Spleen (tissue), 11 donors: ENCODE measurements around the gene ZNF655. TPM values are rescaled to one million over a fixed set of nuclear protein-coding genes. Genes with fewer than 3 reads are reported as not detected.

Experiments
- DNase-seq: peaks from one replicate; pipeline ENCODE4 v3.0.0-alpha.2; 2020
- H3K27ac ChIP-seq, 8 donors: fragments of 200-600 bp; sonication (generic) in 7 of 8; 1 replicate in 4 of 8; 2 replicates in 4 of 8; pipeline versions ENCODE4 v1.5.0 to v1.8.0; 2016 to 2021; ENCODE audit warnings: inconsistent platforms in 4 of 8, mild to moderate bottlenecking in 4 of 8, moderate library complexity in 1 of 8
- H3K27me3 ChIP-seq, 7 donors: fragments of 200-600 bp; sonication (generic) in 6 of 7; replicated peaks in 1 of 7; 1 replicate in 4 of 7; 2 replicates in 3 of 7; pipeline versions ENCODE4 v1.5.0 to v1.8.0; 2016 to 2021; ENCODE audit warnings: inconsistent platforms in 3 of 7, mild to moderate bottlenecking in 1 of 7
- H3K36me3 ChIP-seq, 6 donors: fragments of 200-600 bp; sonication (generic) in 5 of 6; 1 replicate in 4 of 6; 2 replicates in 2 of 6; pipeline versions ENCODE4 v1.5.0 to v1.8.0; 2016 to 2021; ENCODE audit warnings: inconsistent platforms in 2 of 6
- H3K4me1 ChIP-seq, 6 donors: fragments of 200-600 bp; sonication (generic) in 5 of 6; 1 replicate in 3 of 6; 2 replicates in 3 of 6; pipeline versions ENCODE4 v1.5.0 to v1.8.0; 2016 to 2021; ENCODE audit warnings: inconsistent platforms in 3 of 6
- H3K4me3 ChIP-seq, 8 donors: fragments of 200-600 bp; sonication (generic) in 7 of 8; 1 replicate in 4 of 8; 2 replicates in 4 of 8; pipeline versions ENCODE4 v1.5.0 to v1.8.0; 2016 to 2021; ENCODE audit warnings: inconsistent platforms in 4 of 8, mild to moderate bottlenecking in 4 of 8, moderate library complexity in 2 of 8
- H3K9me3 ChIP-seq, 8 donors: fragments of 200-600 bp; sonication (generic) in 7 of 8; 1 replicate in 4 of 8; 2 replicates in 4 of 8; pipeline versions ENCODE4 v1.5.0 to v1.8.0; 2016 to 2021; ENCODE audit warnings: inconsistent platforms in 4 of 8
- CTCF ChIP-seq, 11 experiments: fragments of 200-600 bp in 7 of 11; fragments of 450-650 bp in 4 of 11; sonication (generic) in 4 of 11; IDR thresholded peaks in 8 of 11; conservative IDR thresholded peaks in 3 of 11; 1 replicate in 7 of 11; 2 replicates in 4 of 11; pipeline versions ENCODE4 v1.4.0 to v1.8.0; 2016 to 2021; ENCODE audit warnings: antibody characterized with exemption in 11 of 11, inconsistent platforms in 4 of 11, mild to moderate bottlenecking in 1 of 11
- POLR2A ChIP-seq, 3 donors: fragments of 450-650 bp; IDR thresholded peaks; one replicate each; pipeline ENCODE4 v1.5.1; 2017; ENCODE audit warnings: antibody characterized with exemption in 3 of 3, mild to moderate bottlenecking in 1 of 3
- POLR2AphosphoS5 ChIP-seq, 3 donors: sonication (generic); formaldehyde crosslinking; IDR thresholded peaks; one replicate each; pipeline ENCODE4 v1.5.1; 2017; ENCODE audit warnings: antibody characterized with exemption in 3 of 3
- WGBS, 5 donors: extraction: QIAGEN DNeasy Blood & Tissue Kit in 3 of 5; methylation state at CpG; one replicate each; pipeline versions ENCODE4 v1.1.5 to v1.1.7; 2013 to 2018; 5-methylcytosine and 5-hydroxymethylcytosine counted together
- intact Hi-C: fragments of 100-400 bp; cut with DNase I; formaldehyde crosslinking; loops from one replicate; pipeline ENCODE4 v1.15.0; 2023; ENCODE audit warnings: low total_unique reads
- polyA plus RNA-seq, 3 donors: library from polyadenylated mRNA; stranded (reverse); fragments of 200-250 nt; gene quantifications; one replicate each; pipeline ENCODE4 v1.2.1, GENCODE V29; 2013
- total RNA-seq, 7 donors: library from RNA; depleted of rRNA in 3 of 7; stranded (reverse); fragments of >200 nt in 3 of 7; fragmentation: NEBNext Ultra II Directional in 4 of 7; extraction: Animal tissue kit (Norgen Biotek cat#: 25700) in 4 of 7; gene quantifications; one replicate each; pipeline versions ENCODE4 v1.1.0 to v1.2.1, GENCODE V29; 2016 to 2021
- donor health status: healthy with polysubstance abuse.
- donor health status: DM: no; HTN: no; CAD: no; lungs with moderate emphysema.
- donor health status: DM: no; HTN: no; CAD: no.
- donor health status: Bipolar disorder and iron deficiency.
- donor health status: healthy.
- donor health status: DM: no; HTN: no; CAD: no.
- donor health status: DM: yes; HTN: yes; CAD: no.

Gene ZNF655
- total and polyA plus RNA-seq, 10 donors: 34.5 to 176 (median 86.6) TPM

GRCh38 chr7:99622596-99622995 is 64.2 kb downstream of the ZNF655 start:
- no peaks in the 10 kb centered on the region for H3K9me3 ChIP-seq
- no peak overlapping the region for H3K4me3 ChIP-seq
- no peaks in the 10 kb centered on the region for H3K27me3 ChIP-seq
- no peak overlapping the region for H3K27ac ChIP-seq
- WGBS, 5 donors: 87 to 96% (median 93%) methylated on average over 10 of the region's 10 CpGs
- no peak for DNase-seq
- peaks cover 11 to 79% (median 32%) of the 10 kb centered on the region in 6 donors for H3K4me1 ChIP-seq
- intact Hi-C loops: no loop called here
- H3K36me3 ChIP-seq: peaks cover 6 to 94% (median 92%) of the 10 kb centered on the region in 6 donors
- TF ChIP-seq CTCF (IDR thresholded peaks at IDR 0.05 in 8 of 11, conservative IDR thresholded peaks at IDR 0.05 in 3 of 11) (no peak), POLR2AphosphoS5 (IDR thresholded peaks at IDR 0.05) (no peak), POLR2A (IDR thresholded peaks at IDR 0.05) (no peak)

DNA sequence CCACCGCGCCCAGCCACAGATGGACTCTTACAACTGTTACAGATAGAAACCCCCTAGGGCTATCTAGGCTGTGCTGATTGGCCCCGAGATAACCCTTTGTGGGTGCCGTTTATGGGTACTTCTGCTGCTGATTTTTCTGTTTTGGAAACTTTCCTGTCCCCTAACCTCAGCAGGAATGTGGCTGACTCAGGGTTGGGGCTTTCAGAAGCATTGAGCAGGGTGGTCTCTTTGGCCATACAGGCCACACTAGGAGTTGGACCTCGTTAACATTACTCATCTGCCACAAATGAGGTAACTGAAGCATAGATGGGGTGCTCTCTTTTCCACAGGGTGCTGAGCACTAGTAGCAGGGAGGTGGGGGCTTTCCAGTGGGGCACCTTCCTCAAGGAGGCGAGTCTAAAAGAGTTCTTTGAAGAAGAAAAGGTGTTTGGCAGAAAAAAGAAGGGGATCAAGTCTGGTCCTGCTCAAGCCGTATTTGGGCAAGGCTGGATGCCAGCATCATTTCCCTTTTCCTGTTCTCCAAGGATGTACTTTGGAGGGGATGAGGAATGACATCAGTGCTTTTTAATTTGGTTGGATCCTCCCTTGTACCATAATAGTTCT is 64.8 kb downstream of the ZNF655 start:
- no peak overlapping the region for H3K4me3 ChIP-seq
- peaks cover 5 to 73% (median 27%) of the 10 kb centered on the region in 6 donors for H3K4me1 ChIP-seq
- 74 to 83% (median 80%) methylated on average over 7 of the region's 7 CpGs for WGBS, 5 donors
- no peaks in the 10 kb centered on the region for H3K27me3 ChIP-seq
- no peaks in the 10 kb centered on the region for H3K9me3 ChIP-seq
- no peak for DNase-seq
- intact Hi-C loops: no loop called here
- H3K36me3 ChIP-seq: peaks cover 6 to 100% (median 98%) of the 10 kb centered on the region in 6 donors
- peak overlapping the region in 6 of 8 donors; percentile 24 to 80 (median 66) for H3K27ac ChIP-seq
- no peak for TF ChIP-seq CTCF (IDR thresholded peaks at IDR 0.05 in 8 of 11, conservative IDR thresholded peaks at IDR 0.05 in 3 of 11)
- TF ChIP-seq POLR2A (IDR thresholded peaks at IDR 0.05): no peak
- no peak for TF ChIP-seq POLR2AphosphoS5 (IDR thresholded peaks at IDR 0.05)

GRCh38 chr7:99623702-99624447 is 65.4 kb downstream of the ZNF655 start:
- Histone ChIP-seq H3K27me3 (no peaks in the 10 kb centered on the region), H3K9me3 (no peaks in the 10 kb centered on the region), H3K4me3 (peak overlapping the region in 1 of 8 donors; percentile 30), H3K27ac (peak overlapping the region in 6 of 8 donors; percentile 24 to 80 (median 66)), H3K4me1 (peaks cover 4 to 66% (median 21%) of the 10 kb centered on the region in 6 donors), H3K36me3 (peaks cover 6 to 100% (median 100%) of the 10 kb centered on the region in 6 donors)
- no peak for TF ChIP-seq POLR2AphosphoS5 (IDR thresholded peaks at IDR 0.05)
- no peak for TF ChIP-seq POLR2A (IDR thresholded peaks at IDR 0.05)
- no peak for TF ChIP-seq CTCF (IDR thresholded peaks at IDR 0.05 in 8 of 11, conservative IDR thresholded peaks at IDR 0.05 in 3 of 11)
- WGBS, 5 donors: 70 to 81% (median 80%) methylated on average over 8 to 9 of the region's 9 CpGs
- no peak for DNase-seq
- intact Hi-C loops: no loop called here

- Histone ChIP-seq H3K36me3 (peaks cover 6 to 100% (median 100%) of the 10 kb centered on the region in 6 donors), H3K9me3 (no peaks in the 10 kb centered on the region), H3K27ac (peak overlapping the region in 6 of 8 donors; percentile 24 to 80 (median 66)), H3K27me3 (no peaks in the 10 kb centered on the region), H3K4me3 (peak overlapping the region in 1 of 8 donors; percentile 30), H3K4me1 (peaks cover 4 to 60% (median 19%) of the 10 kb centered on the region in 6 donors)
- no peak for TF ChIP-seq POLR2A (IDR thresholded peaks at IDR 0.05)
- TF ChIP-seq POLR2AphosphoS5 (IDR thresholded peaks at IDR 0.05): peak; percentile 78 to 83 (median 78)
- peak; percentile 83 for DNase-seq
- WGBS, 5 donors: 56 to 71% (median 60%) methylated on average over 16 of the region's 16 CpGs
- intact Hi-C loops: no loop called here
These were observed 66.0 kb downstream of the ZNF655 start for GRCh38 chr7:99624484-99624883.
